ENCODE results near the gene FBXW7.

FBXW7 gene

DNA sequence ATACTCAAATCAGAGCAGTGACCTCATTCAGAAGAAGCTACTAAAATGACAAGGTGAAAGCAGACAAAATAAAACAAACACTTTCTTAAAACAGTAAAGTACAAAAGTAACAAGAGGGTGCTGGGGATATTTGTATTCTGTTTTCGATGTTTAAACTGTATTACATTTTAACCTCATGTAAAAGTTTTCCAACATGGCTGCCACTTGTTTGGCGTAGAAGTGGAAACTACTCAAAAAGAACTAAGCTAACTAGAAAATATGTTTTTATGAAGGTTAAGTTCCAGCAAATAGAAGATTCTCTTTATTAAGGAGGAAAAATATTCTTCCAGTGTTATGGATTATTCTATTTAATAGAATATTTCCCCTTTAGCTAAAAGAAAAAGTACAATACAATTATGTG is 155.0 kb downstream of the FBXW7 start:
- Histone ChIP-seq H3K9ac (ENCODE audit: low read length) (no peak overlapping the region), H3K27ac (ENCODE audit: low read depth, low read length) (no peak overlapping the region), H3K4me3 (ENCODE audit: low read depth in 1 of 2, low read length in 2 of 2) (no peak overlapping the region), H3K36me3 (ENCODE audit: insufficient read depth, low read length) (no peaks in the 10 kb centered on the region), H3K9me3 (ENCODE audit: low read length) (no peaks in the 10 kb centered on the region), H3K4me1 (ENCODE audit: insufficient read depth, low read length) (peaks cover 6% of the 10 kb centered on the region), H3K27me3 (ENCODE audit: control insufficient read depth in 1 of 2, insufficient read depth in 2 of 2, low read length in 2 of 2) (no peaks in the 10 kb centered on the region)

DNA sequence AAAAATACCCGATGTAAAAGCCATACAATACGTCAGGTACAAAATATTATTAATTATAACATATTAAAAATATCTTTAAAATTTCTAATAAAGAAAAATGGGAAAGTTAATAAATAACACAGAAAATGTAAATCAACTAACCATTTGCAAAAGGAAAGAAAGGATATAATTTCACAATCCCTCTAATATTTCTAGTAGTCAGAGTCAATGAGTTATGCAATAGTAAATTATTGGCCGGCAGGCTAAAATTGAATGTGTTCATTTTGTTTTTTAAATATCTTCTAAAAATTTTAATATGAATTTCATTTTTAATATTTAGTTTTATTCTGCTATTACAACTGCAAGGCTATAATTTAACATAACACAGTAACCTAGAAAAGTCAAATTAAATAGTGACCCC is 155.7 kb downstream of the FBXW7 start:
- no peak overlapping the region for H3K4me3 ChIP-seq (ENCODE audit: low read depth in 1 of 2, low read length in 2 of 2)

DNA sequence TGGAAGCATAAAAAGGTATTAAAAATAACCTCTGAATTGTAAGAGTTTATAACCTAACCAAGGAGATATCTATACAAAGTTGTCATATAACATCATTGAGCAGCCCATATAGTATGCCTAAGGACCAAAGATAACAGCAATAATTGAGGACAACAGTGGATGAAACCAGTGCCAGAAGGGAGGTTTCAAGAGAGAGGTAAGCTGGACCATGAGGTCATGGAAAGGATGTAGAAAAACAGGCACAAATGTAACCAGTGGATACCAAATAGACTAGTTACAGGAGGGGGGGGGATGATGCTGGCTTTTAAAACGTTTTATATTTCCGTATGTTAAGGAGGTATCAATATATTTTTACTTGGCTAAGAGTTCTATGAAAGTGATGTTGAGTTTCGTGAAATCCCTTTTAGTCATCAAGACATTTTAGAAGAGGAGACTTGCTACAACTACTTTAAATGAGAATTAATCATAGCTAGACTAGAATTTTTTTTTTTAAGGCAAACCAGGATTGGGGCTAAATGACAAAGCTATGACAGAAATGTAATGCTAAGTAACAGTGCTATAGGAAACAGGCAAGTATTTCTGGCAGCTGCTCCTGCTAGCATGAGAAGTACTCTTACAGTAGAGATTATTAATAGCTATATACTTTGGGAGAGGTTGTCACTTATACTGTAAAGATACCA is 161.1 kb downstream of the FBXW7 start:
- Histone ChIP-seq H3K9ac (ENCODE audit: low read length) (no peak overlapping the region), H3K4me1 (ENCODE audit: insufficient read depth, low read length) (peaks cover 5% of the 10 kb centered on the region), H3K9me3 (ENCODE audit: low read length) (no peaks in the 10 kb centered on the region), H3K27me3 (ENCODE audit: control insufficient read depth in 1 of 2, insufficient read depth in 2 of 2, low read length in 2 of 2) (no peaks in the 10 kb centered on the region), H3K4me3 (ENCODE audit: low read depth in 1 of 2, low read length in 2 of 2) (no peak overlapping the region), H3K36me3 (ENCODE audit: insufficient read depth, low read length) (no peaks in the 10 kb centered on the region), H3K27ac (ENCODE audit: low read depth, low read length) (no peak overlapping the region)

More for the DNA sequence above, 155.7 kb downstream of the FBXW7 start:
- H3K9ac ChIP-seq (ENCODE audit: low read length): no peak overlapping the region
- no peak overlapping the region for H3K27ac ChIP-seq (ENCODE audit: low read depth, low read length)
- no peaks in the 10 kb centered on the region for H3K9me3 ChIP-seq (ENCODE audit: low read length)
- H3K4me1 ChIP-seq (ENCODE audit: insufficient read depth, low read length): peaks cover 6% of the 10 kb centered on the region
- H3K27me3 ChIP-seq (ENCODE audit: control insufficient read depth in 1 of 2, insufficient read depth in 2 of 2, low read length in 2 of 2): no peaks in the 10 kb centered on the region
- no peaks in the 10 kb centered on the region for H3K36me3 ChIP-seq (ENCODE audit: insufficient read depth, low read length)

DNA sequence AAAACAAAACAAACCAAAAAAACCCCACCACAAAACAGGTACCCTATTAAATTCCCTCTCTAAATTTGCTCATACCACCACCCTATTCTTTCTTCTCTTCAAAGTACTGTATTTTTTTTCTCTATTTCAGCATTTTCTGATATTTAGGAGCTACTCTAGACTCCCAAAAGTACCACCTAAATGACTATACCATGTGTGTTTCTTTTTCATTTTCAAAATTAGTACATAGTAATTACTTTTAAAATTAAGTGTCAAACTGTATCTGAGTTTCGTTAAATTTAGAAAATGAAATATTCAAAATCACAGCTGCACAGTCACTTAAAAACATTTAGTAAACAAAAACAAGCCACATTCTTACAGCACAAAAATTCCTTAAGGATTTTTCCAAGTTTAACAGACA is 161.7 kb downstream of the FBXW7 start:
- no peak overlapping the region for H3K27ac ChIP-seq (ENCODE audit: low read depth, low read length)

GRCh38 chr4:152372444-152372843 is 163.4 kb downstream of the FBXW7 start:
- Histone ChIP-seq H3K9ac (ENCODE audit: low read length) (no peak overlapping the region), H3K4me1 (ENCODE audit: insufficient read depth, low read length) (peaks cover 5% of the 10 kb centered on the region), H3K27ac (ENCODE audit: low read depth, low read length) (no peak overlapping the region), H3K36me3 (ENCODE audit: insufficient read depth, low read length) (no peaks in the 10 kb centered on the region), H3K27me3 (ENCODE audit: control insufficient read depth in 1 of 2, insufficient read depth in 2 of 2, low read length in 2 of 2) (no peaks in the 10 kb centered on the region), H3K9me3 (ENCODE audit: low read length) (no peaks in the 10 kb centered on the region), H3K4me3 (ENCODE audit: low read depth in 1 of 2, low read length in 2 of 2) (no peak overlapping the region)

More for the DNA sequence above, 161.7 kb downstream of the FBXW7 start:
- Histone ChIP-seq H3K9me3 (ENCODE audit: low read length) (no peaks in the 10 kb centered on the region), H3K4me1 (ENCODE audit: insufficient read depth, low read length) (peaks cover 5% of the 10 kb centered on the region), H3K9ac (ENCODE audit: low read length) (no peak overlapping the region), H3K27me3 (ENCODE audit: control insufficient read depth in 1 of 2, insufficient read depth in 2 of 2, low read length in 2 of 2) (no peaks in the 10 kb centered on the region), H3K36me3 (ENCODE audit: insufficient read depth, low read length) (no peaks in the 10 kb centered on the region), H3K4me3 (ENCODE audit: low read depth in 1 of 2, low read length in 2 of 2) (no peak overlapping the region)

DNA sequence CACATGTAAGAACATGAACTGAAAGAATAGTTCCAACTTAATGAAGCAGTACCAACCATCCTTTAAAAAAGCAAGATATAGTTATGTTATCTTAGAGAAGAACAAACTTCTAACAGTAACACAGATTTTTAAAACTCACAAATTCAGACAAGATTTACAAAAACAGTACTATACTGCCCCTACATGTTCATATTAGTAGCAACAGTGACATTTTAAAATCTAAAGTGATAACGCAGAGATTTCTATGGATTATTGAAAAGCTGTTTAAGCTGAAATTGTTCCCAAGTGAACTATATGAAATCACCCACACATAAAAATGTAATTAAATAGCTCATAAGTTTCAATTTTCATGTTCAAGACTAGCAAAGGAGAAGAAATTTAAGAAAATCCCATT is 166.0 kb downstream of the FBXW7 start:
- Histone ChIP-seq H3K36me3 (ENCODE audit: insufficient read depth, low read length) (no peaks in the 10 kb centered on the region), H3K4me1 (ENCODE audit: insufficient read depth, low read length) (peaks cover 4% of the 10 kb centered on the region), H3K27me3 (ENCODE audit: control insufficient read depth in 1 of 2, insufficient read depth in 2 of 2, low read length in 2 of 2) (no peaks in the 10 kb centered on the region), H3K9me3 (ENCODE audit: low read length) (no peaks in the 10 kb centered on the region), H3K4me3 (ENCODE audit: low read depth in 1 of 2, low read length in 2 of 2) (no peak overlapping the region), H3K27ac (ENCODE audit: low read depth, low read length) (no peak overlapping the region), H3K9ac (ENCODE audit: low read length) (no peak overlapping the region)

DNA sequence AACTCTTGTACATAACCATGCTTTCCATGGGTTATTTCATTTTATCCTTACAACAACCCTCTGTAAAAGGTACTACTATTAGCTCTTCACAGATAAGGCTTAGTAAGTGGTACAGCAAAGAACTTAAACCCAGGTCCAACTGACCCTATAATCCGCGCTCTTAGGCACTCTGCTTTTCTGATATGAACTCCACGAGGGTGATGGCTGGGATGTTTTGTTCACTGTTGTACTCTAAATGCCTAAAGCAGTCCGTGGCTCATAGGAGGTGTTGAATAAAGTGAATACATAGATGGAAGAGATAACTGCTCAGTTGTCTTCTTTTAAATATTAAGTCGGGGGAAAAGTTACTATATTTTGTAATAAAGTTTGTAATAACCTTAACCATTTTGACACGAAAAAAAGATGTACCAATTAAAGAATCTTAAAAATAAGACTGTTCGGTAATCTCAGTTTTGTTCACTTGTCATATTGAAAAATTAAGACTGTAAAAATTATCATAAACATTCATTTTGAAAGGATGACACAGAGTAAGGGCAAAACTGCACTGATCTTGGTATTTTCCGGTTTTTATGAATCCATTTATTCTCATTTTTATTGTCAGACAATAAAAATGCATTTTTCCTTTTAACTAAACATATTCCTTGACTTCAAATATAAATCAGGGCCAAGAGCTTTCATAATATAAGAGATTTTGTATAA is 166.5 kb downstream of the FBXW7 start:
- H3K9ac ChIP-seq (ENCODE audit: low read length): no peak overlapping the region
- no peak overlapping the region for H3K27ac ChIP-seq (ENCODE audit: low read depth, low read length)
- no peaks in the 10 kb centered on the region for H3K4me1 ChIP-seq (ENCODE audit: insufficient read depth, low read length)
- H3K4me3 ChIP-seq (ENCODE audit: low read depth in 1 of 2, low read length in 2 of 2): no peak overlapping the region
- H3K27me3 ChIP-seq (ENCODE audit: control insufficient read depth in 1 of 2, insufficient read depth in 2 of 2, low read length in 2 of 2): no peaks in the 10 kb centered on the region
- no peaks in the 10 kb centered on the region for H3K36me3 ChIP-seq (ENCODE audit: insufficient read depth, low read length)
- H3K9me3 ChIP-seq (ENCODE audit: low read length): no peaks in the 10 kb centered on the region

GRCh38 chr4:152368001-152368400 is 167.9 kb downstream of the FBXW7 start:
- H3K27me3 ChIP-seq (ENCODE audit: control insufficient read depth in 1 of 2, insufficient read depth in 2 of 2, low read length in 2 of 2): no peaks in the 10 kb centered on the region
- no peak overlapping the region for H3K27ac ChIP-seq (ENCODE audit: low read depth, low read length)
- no peaks in the 10 kb centered on the region for H3K36me3 ChIP-seq (ENCODE audit: insufficient read depth, low read length)
- no peaks in the 10 kb centered on the region for H3K4me1 ChIP-seq (ENCODE audit: insufficient read depth, low read length)
- H3K9me3 ChIP-seq (ENCODE audit: low read length): no peaks in the 10 kb centered on the region
- H3K4me3 ChIP-seq (ENCODE audit: low read depth in 1 of 2, low read length in 2 of 2): no peak overlapping the region
- H3K9ac ChIP-seq (ENCODE audit: low read length): no peak overlapping the region

- no peak overlapping the region for H3K9ac ChIP-seq (ENCODE audit: low read length)
- H3K36me3 ChIP-seq (ENCODE audit: insufficient read depth, low read length): no peaks in the 10 kb centered on the region
- no peak overlapping the region for H3K27ac ChIP-seq (ENCODE audit: low read depth, low read length)
- no peaks in the 10 kb centered on the region for H3K4me1 ChIP-seq (ENCODE audit: insufficient read depth, low read length)
- no peaks in the 10 kb centered on the region for H3K27me3 ChIP-seq (ENCODE audit: control insufficient read depth in 1 of 2, insufficient read depth in 2 of 2, low read length in 2 of 2)
- H3K9me3 ChIP-seq (ENCODE audit: low read length): no peaks in the 10 kb centered on the region
- H3K4me3 ChIP-seq (ENCODE audit: low read depth in 1 of 2, low read length in 2 of 2): no peak overlapping the region
Measured at GRCh38 chr4:152364883-152365282, 171.0 kb downstream of the FBXW7 start.

DNA sequence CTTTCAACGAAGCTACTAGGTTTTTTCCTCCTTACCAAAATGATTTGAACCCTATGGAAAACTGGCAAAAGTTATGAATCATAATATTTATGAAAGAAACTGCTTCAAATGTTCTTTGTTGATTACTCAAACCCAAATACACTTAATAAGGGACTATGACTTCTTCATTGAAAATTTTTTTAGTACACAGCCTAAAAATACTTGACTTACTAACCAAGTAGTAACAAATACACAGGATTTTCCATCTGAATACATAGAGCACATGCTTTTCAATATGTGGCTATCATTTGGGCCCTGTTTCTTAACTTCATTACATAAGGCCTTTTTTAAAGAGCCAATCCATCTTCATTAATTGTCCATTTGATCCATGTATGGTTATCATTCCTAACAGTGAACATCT is 171.5 kb downstream of the FBXW7 start:
- Histone ChIP-seq H3K4me1 (ENCODE audit: insufficient read depth, low read length) (no peaks in the 10 kb centered on the region), H3K4me3 (ENCODE audit: low read depth in 1 of 2, low read length in 2 of 2) (no peak overlapping the region), H3K27me3 (ENCODE audit: control insufficient read depth in 1 of 2, insufficient read depth in 2 of 2, low read length in 2 of 2) (no peaks in the 10 kb centered on the region), H3K27ac (ENCODE audit: low read depth, low read length) (no peak overlapping the region), H3K9me3 (ENCODE audit: low read length) (no peaks in the 10 kb centered on the region), H3K9ac (ENCODE audit: low read length) (no peak overlapping the region), H3K36me3 (ENCODE audit: insufficient read depth, low read length) (no peaks in the 10 kb centered on the region)

DNA sequence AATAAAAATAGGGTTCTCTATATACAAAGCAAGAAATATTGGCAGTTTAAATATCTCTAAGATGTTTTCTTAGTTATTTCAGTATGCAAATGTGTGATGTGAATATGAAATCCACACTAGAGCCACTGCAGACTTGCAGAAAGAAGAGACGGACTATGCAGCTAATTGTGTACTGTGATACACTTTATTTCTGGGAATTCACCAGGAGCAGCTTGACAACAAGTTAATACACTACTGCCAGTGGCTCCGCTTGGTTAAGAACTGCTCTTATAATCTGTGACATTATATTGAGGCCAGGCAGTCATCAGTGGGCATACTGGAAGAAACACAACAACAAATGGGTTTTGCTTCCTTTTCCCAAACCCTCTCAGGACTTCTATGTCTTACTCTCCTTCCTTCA is 172.0 kb downstream of the FBXW7 start:
- H3K9me3 ChIP-seq (ENCODE audit: low read length): no peaks in the 10 kb centered on the region
- H3K4me1 ChIP-seq (ENCODE audit: insufficient read depth, low read length): no peaks in the 10 kb centered on the region
- H3K36me3 ChIP-seq (ENCODE audit: insufficient read depth, low read length): no peaks in the 10 kb centered on the region
- no peaks in the 10 kb centered on the region for H3K27me3 ChIP-seq (ENCODE audit: control insufficient read depth in 1 of 2, insufficient read depth in 2 of 2, low read length in 2 of 2)
- H3K27ac ChIP-seq (ENCODE audit: low read depth, low read length): no peak overlapping the region
- no peak overlapping the region for H3K9ac ChIP-seq (ENCODE audit: low read length)
- no peak overlapping the region for H3K4me3 ChIP-seq (ENCODE audit: low read depth in 1 of 2, low read length in 2 of 2)

DNA sequence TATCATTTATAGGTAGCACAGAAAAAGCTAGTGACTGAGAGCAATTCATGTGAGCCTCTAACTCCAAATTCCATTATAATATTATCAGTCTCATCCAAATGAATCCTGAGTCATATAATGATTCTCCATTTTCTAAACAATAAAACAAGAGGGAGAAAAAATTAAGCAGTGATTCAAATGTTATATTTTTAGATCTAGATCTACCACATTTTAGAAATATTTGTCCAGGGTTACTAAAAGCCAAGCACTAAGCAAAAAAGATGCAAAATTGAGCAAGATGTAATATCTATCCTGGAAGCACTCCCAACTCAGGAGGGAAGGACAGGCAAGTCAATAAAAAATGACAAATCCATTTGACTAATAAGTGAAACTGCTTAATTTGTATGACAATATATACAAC is 172.8 kb downstream of the FBXW7 start:
- no peaks in the 10 kb centered on the region for H3K36me3 ChIP-seq (ENCODE audit: insufficient read depth, low read length)
- H3K9ac ChIP-seq (ENCODE audit: low read length): no peak overlapping the region
- H3K4me3 ChIP-seq (ENCODE audit: low read depth in 1 of 2, low read length in 2 of 2): no peak overlapping the region
- H3K9me3 ChIP-seq (ENCODE audit: low read length): no peaks in the 10 kb centered on the region
- H3K27ac ChIP-seq (ENCODE audit: low read depth, low read length): no peak overlapping the region
- H3K4me1 ChIP-seq (ENCODE audit: insufficient read depth, low read length): no peaks in the 10 kb centered on the region
- no peaks in the 10 kb centered on the region for H3K27me3 ChIP-seq (ENCODE audit: control insufficient read depth in 1 of 2, insufficient read depth in 2 of 2, low read length in 2 of 2)
